ENCODE results near the gene GOLGA6B. TPM values are rescaled to one million over a fixed set of nuclear protein-coding genes. Genes with fewer than 3 reads are reported as not detected.

The GOLGA6B gene
- total RNA-seq, 1 experiment from 2014 or later: 0.22 TPM

DNA sequence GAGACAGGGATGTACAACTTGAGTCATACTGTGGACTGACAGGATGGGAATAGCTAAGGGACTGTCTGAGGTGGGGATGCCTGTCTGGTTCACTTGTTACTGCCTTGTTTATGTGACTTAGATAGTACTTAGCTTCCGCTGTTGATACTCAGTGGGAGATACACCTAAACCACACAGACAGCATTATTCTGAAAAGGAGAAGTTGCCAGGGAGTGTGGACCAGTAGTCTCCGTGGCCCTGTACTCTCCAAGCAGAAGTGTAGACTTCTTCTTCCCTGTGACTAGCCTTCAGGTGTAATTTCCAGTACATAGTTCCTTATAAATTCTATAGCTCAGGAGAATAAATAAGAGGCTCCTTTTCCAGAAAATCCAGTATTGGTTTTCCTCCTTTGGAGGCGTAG is 26.4 kb downstream of the GOLGA6B start:
- no peak overlapping the region for H3K4me2 ChIP-seq
- H3K36me3 ChIP-seq (ENCODE audit: low read depth): no peaks in the 10 kb centered on the region
- H3K79me2 ChIP-seq (ENCODE audit: low read depth): no peaks in the 10 kb centered on the region
- intact Hi-C loops (cut with micrococcal nuclease; ENCODE audit: unreplicated experiment): no loop called here
- H3K27me3 ChIP-seq (ENCODE audit: insufficient read depth, low read depth): peaks cover 18% of the 10 kb centered on the region
- TF ChIP-seq, protein P1, sequence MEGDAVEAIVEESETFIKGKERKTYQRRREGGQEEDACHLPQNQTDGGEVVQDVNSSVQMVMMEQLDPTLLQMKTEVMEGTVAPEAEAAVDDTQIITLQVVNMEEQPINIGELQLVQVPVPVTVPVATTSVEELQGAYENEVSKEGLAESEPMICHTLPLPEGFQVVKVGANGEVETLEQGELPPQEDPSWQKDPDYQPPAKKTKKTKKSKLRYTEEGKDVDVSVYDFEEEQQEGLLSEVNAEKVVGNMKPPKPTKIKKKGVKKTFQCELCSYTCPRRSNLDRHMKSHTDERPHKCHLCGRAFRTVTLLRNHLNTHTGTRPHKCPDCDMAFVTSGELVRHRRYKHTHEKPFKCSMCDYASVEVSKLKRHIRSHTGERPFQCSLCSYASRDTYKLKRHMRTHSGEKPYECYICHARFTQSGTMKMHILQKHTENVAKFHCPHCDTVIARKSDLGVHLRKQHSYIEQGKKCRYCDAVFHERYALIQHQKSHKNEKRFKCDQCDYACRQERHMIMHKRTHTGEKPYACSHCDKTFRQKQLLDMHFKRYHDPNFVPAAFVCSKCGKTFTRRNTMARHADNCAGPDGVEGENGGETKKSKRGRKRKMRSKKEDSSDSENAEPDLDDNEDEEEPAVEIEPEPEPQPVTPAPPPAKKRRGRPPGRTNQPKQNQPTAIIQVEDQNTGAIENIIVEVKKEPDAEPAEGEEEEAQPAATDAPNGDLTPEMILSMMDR (conservative IDR thresholded peaks at IDR 0.05): no peak
- no peak for TF ChIP-seq EZH2 (IDR thresholded peaks at IDR 0.05; ENCODE audit: low read depth)
- H4K20me1 ChIP-seq (ENCODE audit: insufficient read depth): no peaks in the 10 kb centered on the region
- no peaks in the 10 kb centered on the region for H3K9me3 ChIP-seq (ENCODE audit: insufficient read depth, low read depth)
- peaks cover 8% of the 10 kb centered on the region for H3F3A ChIP-seq (ENCODE audit: insufficient read depth, low read depth)
- no peak overlapping the region for H2AFZ ChIP-seq
- H3K9me2 ChIP-seq (ENCODE audit: insufficient read depth): no peaks in the 10 kb centered on the region
- ChIA-PET CTCF (no interaction called here), POLR2A (ENCODE audit: unreplicated experiment) (no interaction called here)
- BruUV-seq (replicated peaks): no TSS peak
- no peaks in the 10 kb centered on the region for H3K4me1 ChIP-seq (replicated peaks; ENCODE audit: insufficient read depth)
- no peak overlapping the region for H3K27ac ChIP-seq
- H3K4me3 ChIP-seq: no peak overlapping the region
- DNase-seq: no peak

- no peak for TF ChIP-seq EZH2 (IDR thresholded peaks at IDR 0.05; ENCODE audit: low read depth)
- TF ChIP-seq, protein P1 (conservative IDR thresholded peaks at IDR 0.05): no peak
- Histone ChIP-seq H3K9me3 (ENCODE audit: insufficient read depth, low read depth) (no peaks in the 10 kb centered on the region), H2AFZ (no peak overlapping the region), H3K4me3 (no peak overlapping the region), H3F3A (ENCODE audit: insufficient read depth, low read depth) (peaks cover 21% of the 10 kb centered on the region), H3K27ac (no peak overlapping the region), H3K79me2 (ENCODE audit: low read depth) (peaks cover 3% of the 10 kb centered on the region; the same call in 1 of the 2 replicates), H3K36me3 (ENCODE audit: low read depth) (no peaks in the 10 kb centered on the region), H4K20me1 (ENCODE audit: insufficient read depth) (no peaks in the 10 kb centered on the region), H3K4me1 (replicated peaks; ENCODE audit: insufficient read depth) (0 out of 2 replicates have a peak, but pooled peaks cover 6% of the 10 kb centered on the region), H3K9me2 (ENCODE audit: insufficient read depth) (no peaks in the 10 kb centered on the region), H3K4me2 (no peak overlapping the region), H3K27me3 (ENCODE audit: insufficient read depth, low read depth) (peaks cover 18% of the 10 kb centered on the region)
- no peak for DNase-seq
- ChIA-PET POLR2A (ENCODE audit: unreplicated experiment) (no interaction called here), CTCF (interaction anchor here (0.6 kb wide), 1 partner anchor 943 kb away, joined by 5 read pairs; no protein-coding TSS in a partner anchor)
- BruUV-seq (replicated peaks): no TSS peak
- intact Hi-C loops (cut with micrococcal nuclease; ENCODE audit: unreplicated experiment): no loop called here
These were observed 28.3 kb downstream of the GOLGA6B start for GRCh38 chr15:72682772-72683171.

DNA sequence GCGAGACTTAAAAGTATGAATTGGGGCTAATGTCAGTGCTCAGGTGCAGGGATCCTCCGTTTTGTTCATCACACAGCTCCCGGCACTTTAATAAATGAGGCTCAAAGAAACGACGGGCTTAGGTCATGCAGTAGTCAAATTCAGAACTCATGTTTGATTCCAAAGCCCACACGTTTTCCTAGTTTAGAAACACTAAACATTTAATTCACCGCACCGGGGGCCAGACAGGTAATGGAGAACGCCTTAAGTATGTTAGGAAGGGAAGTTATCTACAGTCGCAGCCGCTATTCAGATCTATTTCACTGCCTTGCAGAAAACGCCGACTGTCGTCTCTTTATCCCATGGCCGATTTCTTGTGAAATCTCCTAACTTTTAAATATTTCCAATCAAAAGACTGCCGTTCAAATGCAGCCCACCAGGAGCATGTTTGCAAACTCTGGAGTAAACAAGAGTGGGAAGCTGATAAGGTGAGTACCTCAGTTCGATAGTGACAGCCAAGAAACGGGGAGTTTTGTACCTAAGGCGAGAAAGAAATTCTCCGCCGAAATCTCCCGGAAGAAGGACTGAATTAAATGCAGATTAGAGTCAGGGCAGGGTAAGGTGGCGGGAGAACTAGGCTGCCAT is 30.9 kb downstream of the GOLGA6B start:
- POLR2A ChIA-PET (ENCODE audit: unreplicated experiment): interaction anchor here (0.5 to 0.6 kb wide), 4 partner anchors 64 to 334 kb away, joined by 3 to 12 read pairs (median 4); no protein-coding TSS in a partner anchor
- Histone ChIP-seq H3K9me3 (ENCODE audit: insufficient read depth, low read depth) (no peaks in the 10 kb centered on the region), H3K4me2 (peak overlapping the region; percentile 99)

More for the DNA sequence above, 30.9 kb downstream of the GOLGA6B start:
- TSS peak; percentile 93 for BruUV-seq (replicated peaks)
- Histone ChIP-seq H3K4me3 (peak overlapping the region; percentile 72), H3K4me1 (replicated peaks; ENCODE audit: insufficient read depth) (0 out of 2 replicates have a peak, but pooled peaks cover 9% of the 10 kb centered on the region), H3K27me3 (ENCODE audit: insufficient read depth, low read depth) (no peaks in the 10 kb centered on the region), H3K27ac (peak overlapping the region; percentile 79), H3K79me2 (ENCODE audit: low read depth) (peaks cover 3% of the 10 kb centered on the region; the same call in 1 of the 2 replicates), H2AFZ (peak overlapping the region; percentile 87), H3K36me3 (ENCODE audit: low read depth) (no peaks in the 10 kb centered on the region), H3K9me2 (ENCODE audit: insufficient read depth) (no peaks in the 10 kb centered on the region; the same call in 1 of the 2 replicates), H3F3A (ENCODE audit: insufficient read depth, low read depth) (peaks cover 21% of the 10 kb centered on the region), H4K20me1 (ENCODE audit: insufficient read depth) (no peaks in the 10 kb centered on the region)
- CTCF ChIA-PET: interaction anchor here (0.6 to 1.0 kb wide), 3 partner anchors 36 to 1059 kb away, joined by 3 to 4 read pairs (median 3); no protein-coding TSS in a partner anchor
- intact Hi-C loops (cut with micrococcal nuclease; ENCODE audit: unreplicated experiment): no loop called here
- no peak for TF ChIP-seq EZH2 (IDR thresholded peaks at IDR 0.05; ENCODE audit: low read depth)
- TF ChIP-seq, protein P1 (conservative IDR thresholded peaks at IDR 0.05): no peak; the same call in 1 of the 2 replicates
- DNase-seq: no peak

Measured in PC-9 (cell line).